Stimulated activated CD4-positive, alpha-beta T cell treated with anti-CD3 and anti-CD28 coated beads, Interleukin-15, amount 100 ng/mL, for 24 hours (primary cell): ENCODE measurements around the gene ARHGAP6.
"Not testable (repeated sequence)": the region's sequence is repeated elsewhere in the genome, so short reads cannot be mapped to it uniquely, and the experiment has no call there.

Source experiments
- DNase-seq: peaks from one replicate; pipeline ENCODE4 v3.0.0-alpha.2; 2020

Gene ARHGAP6

GRCh38 chrX:11509786-11510185 is 155.9 kb downstream of the ARHGAP6 start:
- DNase-seq = no peak

- DNase-seq = no peak
Observed at GRCh38 chrX:11504234-11504633, 161.5 kb downstream of the ARHGAP6 start.

- DNase-seq = no peak
Observed at GRCh38 chrX:11499076-11500044, 166.4 kb downstream of the ARHGAP6 start.

- DNase-seq = not testable (repeated sequence)
Observed at GRCh38 chrX:11491375-11491774, 174.3 kb downstream of the ARHGAP6 start.

- DNase-seq = no peak
Observed at GRCh38 chrX:11484290-11484689, 181.4 kb downstream of the ARHGAP6 start.

GRCh38 chrX:11481035-11481434 is 184.7 kb downstream of the ARHGAP6 start:
- DNase-seq = no peak

GRCh38 chrX:11480626-11481025 is 185.1 kb downstream of the ARHGAP6 start:
- no peak for DNase-seq

GRCh38 chrX:11478911-11479310 is 186.8 kb downstream of the ARHGAP6 start:
- DNase-seq = no peak

- no peak for DNase-seq
Observed at GRCh38 chrX:11478026-11478425, 187.7 kb downstream of the ARHGAP6 start.

- DNase-seq = no peak
Observed at GRCh38 chrX:11474576-11474975, 191.1 kb downstream of the ARHGAP6 start.

GRCh38 chrX:11474021-11474420 is 191.7 kb downstream of the ARHGAP6 start:
- no peak for DNase-seq

GRCh38 chrX:11472879-11473278 is 192.8 kb downstream of the ARHGAP6 start:
- DNase-seq = no peak

- DNase-seq = no peak
Observed at GRCh38 chrX:11472381-11472780, 193.3 kb downstream of the ARHGAP6 start.

- DNase-seq = no peak
Observed at GRCh38 chrX:11470250-11470974, 195.3 kb downstream of the ARHGAP6 start.

GRCh38 chrX:11465648-11466411 is 199.9 kb downstream of the ARHGAP6 start:
- DNase-seq = no peak

GRCh38 chrX:11464836-11465463 is 200.8 kb downstream of the ARHGAP6 start:
- no peak for DNase-seq

GRCh38 chrX:11464380-11464779 is 201.3 kb downstream of the ARHGAP6 start:
- no peak for DNase-seq

GRCh38 chrX:11462648-11463047 is 203.1 kb downstream of the ARHGAP6 start:
- no peak for DNase-seq

- DNase-seq = no peak
Observed at GRCh38 chrX:11462136-11462535, 203.6 kb downstream of the ARHGAP6 start.

GRCh38 chrX:11461201-11462001 is 204.3 kb downstream of the ARHGAP6 start:
- DNase-seq = no peak

GRCh38 chrX:11460347-11460746 is 205.4 kb downstream of the ARHGAP6 start:
- DNase-seq = no peak

GRCh38 chrX:11458170-11458569 is 207.6 kb downstream of the ARHGAP6 start:
- DNase-seq = no peak
